Measurements from ENCODE around the gene CD2AP.

- TF ChIP-seq, protein P1, sequence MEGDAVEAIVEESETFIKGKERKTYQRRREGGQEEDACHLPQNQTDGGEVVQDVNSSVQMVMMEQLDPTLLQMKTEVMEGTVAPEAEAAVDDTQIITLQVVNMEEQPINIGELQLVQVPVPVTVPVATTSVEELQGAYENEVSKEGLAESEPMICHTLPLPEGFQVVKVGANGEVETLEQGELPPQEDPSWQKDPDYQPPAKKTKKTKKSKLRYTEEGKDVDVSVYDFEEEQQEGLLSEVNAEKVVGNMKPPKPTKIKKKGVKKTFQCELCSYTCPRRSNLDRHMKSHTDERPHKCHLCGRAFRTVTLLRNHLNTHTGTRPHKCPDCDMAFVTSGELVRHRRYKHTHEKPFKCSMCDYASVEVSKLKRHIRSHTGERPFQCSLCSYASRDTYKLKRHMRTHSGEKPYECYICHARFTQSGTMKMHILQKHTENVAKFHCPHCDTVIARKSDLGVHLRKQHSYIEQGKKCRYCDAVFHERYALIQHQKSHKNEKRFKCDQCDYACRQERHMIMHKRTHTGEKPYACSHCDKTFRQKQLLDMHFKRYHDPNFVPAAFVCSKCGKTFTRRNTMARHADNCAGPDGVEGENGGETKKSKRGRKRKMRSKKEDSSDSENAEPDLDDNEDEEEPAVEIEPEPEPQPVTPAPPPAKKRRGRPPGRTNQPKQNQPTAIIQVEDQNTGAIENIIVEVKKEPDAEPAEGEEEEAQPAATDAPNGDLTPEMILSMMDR (IDR thresholded peaks at IDR 0.05): no peak
- no peak for TF ChIP-seq POLR2A (IDR thresholded peaks at IDR 0.05)
Measured at GRCh38 chr6:47534063-47534462, 56.5 kb downstream of the CD2AP start.
